HT-29 (cell line): ENCODE data around the gene EVPLL. TPM values are rescaled to one million over a fixed set of nuclear protein-coding genes. Genes with fewer than 3 reads are reported as not detected.
A peak's percentile ranks its signal among the peaks of the same experiment; 100 is the strongest.
"Not testable (repeated sequence)": the region's sequence is repeated elsewhere in the genome, so short reads cannot be mapped to it uniquely, and the experiment has no call there.

Source experiments
- DNase-seq: peaks from one replicate; pipeline ENCODE4 v3.0.0-alpha.2; 2015; ENCODE audit warnings: low spot score
- total RNA-seq: library from RNA; depleted of rRNA; stranded (reverse); fragments of >200 nt; shearing (Covaris generic); gene quantifications from 2 replicates; pipeline ENCODE4 v1.2.3, GENCODE V29; 2014

The EVPLL gene
- total RNA-seq, 1 experiment from 2014 or later = 0.13 TPM

- peak; percentile 19 for DNase-seq
Observed at GRCh38 chr17:18379246-18380146, 1.9 kb downstream of the EVPLL start.

- no peak for DNase-seq
Observed at GRCh38 chr17:18380471-18381157, 3.0 kb downstream of the EVPLL start.

- no peak for DNase-seq
Observed at GRCh38 chr17:18381158-18381952, 3.8 kb downstream of the EVPLL start.

DNA sequence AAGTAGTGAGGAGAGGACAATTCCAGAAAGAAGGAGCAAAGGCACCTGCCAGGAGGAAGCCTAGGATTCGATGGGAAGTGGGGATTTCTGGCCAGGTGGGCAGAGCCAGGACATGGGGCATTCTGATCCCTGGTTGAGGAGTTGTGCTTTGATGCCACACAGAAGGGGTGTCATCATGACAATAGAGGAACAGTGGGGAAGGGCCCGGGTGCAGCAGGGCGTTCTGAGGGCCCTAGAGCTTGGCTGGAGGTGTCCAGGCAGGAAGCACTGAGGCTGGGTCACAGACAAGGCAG lies 4.3 kb downstream of the EVPLL start:
- DNase-seq = no peak

- DNase-seq = no peak
Observed at GRCh38 chr17:18382441-18383078, 5.0 kb downstream of the EVPLL start.

- DNase-seq = not testable (repeated sequence)
Observed at GRCh38 chr17:18383079-18383481, 5.5 kb downstream of the EVPLL start.

DNA sequence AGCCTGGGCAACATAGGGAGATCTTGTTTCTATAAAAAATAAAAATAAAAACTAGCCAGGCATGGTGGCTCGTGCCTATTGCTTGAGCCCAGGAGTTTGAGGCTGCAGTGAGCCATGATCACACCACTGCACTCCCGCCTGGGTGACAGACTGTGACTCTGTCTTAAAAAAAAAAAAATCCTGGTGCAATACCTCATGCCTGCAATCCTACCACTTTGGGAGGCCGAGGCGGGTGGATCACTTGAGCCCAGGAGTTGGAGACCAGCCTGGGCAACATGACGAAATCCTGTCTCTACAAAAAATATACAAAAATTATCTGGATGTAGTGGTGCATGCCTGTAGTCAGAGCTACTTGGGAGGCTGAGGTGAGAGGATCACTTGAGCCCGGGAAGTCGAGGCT lies 6.7 kb downstream of the EVPLL start:
- not testable (repeated sequence) for DNase-seq

- DNase-seq = not testable (repeated sequence)
Observed at GRCh38 chr17:18387583-18387982, 10.0 kb downstream of the EVPLL start.

- not testable (repeated sequence) for DNase-seq
Observed at GRCh38 chr17:18388266-18388665, 10.7 kb downstream of the EVPLL start.

- not testable (repeated sequence) for DNase-seq
Observed at GRCh38 chr17:18388728-18389127, 11.2 kb downstream of the EVPLL start.

GRCh38 chr17:18401872-18402590 lies 24.5 kb downstream of the EVPLL start:
- DNase-seq = not testable (repeated sequence)

DNA sequence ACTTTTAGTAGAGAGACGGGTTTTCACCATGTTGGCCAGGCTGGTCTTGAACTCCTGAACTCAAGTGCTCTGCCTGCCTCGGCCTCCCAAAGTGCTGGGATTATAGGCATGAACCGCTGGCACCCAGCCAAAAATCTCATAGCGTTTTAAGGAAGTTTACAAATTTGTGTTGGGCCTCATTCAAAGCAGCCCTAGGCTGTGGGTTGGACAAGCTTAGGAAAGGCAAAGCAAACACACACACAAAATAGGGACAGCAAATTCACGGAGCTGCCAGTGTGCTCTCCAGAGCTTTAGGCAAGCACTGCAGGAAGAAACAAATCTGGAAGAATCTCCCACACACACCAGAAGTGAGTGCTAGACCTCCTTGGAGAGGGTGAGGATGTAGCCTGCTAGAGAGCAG lies 25.6 kb downstream of the EVPLL start:
- not testable (repeated sequence) for DNase-seq

- not testable (repeated sequence) for DNase-seq
Observed at GRCh38 chr17:18403604-18404003, 26.0 kb downstream of the EVPLL start.

DNA sequence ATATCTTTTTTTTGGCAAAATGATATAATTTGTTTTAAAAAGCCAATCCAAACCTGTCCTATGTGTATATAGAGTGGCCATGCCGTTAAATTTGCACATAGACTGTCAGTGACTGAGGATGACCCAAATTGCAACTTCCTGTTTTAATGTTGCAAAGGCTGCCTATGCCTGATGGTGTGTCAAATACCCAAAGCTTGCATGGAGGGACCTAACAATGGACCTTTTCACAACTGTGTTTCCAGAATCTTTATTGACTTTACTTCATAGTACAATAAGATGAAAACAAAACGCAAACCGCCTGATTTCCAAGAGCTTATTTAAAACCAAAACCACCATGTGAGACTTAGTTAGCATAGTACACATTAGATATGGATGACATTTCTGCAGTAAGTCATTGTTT lies 31.3 kb downstream of the EVPLL start:
- DNase-seq = not testable (repeated sequence)

GRCh38 chr17:18409321-18409720 lies 31.7 kb downstream of the EVPLL start:
- not testable (repeated sequence) for DNase-seq

GRCh38 chr17:18410736-18411135 lies 33.2 kb downstream of the EVPLL start:
- not testable (repeated sequence) for DNase-seq

DNA sequence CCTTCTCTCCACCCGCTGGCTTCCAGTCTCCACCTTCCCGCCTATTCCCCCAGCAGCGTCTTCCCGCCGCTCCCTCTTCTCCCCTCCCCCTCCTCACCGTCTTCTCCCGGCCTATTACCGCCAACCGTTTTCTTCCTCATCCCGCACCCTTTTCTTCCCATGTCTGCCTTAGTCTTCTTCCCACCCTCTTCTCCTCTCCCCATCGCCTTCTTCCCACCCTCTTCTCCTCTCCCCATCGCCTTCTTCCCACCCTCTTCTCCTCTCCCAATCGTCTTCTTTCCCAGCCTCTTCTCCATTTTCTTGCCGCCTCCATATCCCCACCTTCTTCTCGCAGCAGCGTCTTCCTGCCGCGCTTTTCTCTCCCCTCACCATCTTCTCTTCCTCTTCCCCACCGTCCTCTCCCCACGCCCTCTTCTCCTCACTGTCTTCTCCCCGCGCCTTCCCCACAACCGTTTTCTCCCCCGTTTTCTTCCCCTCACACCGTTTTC lies 33.8 kb downstream of the EVPLL start:
- DNase-seq = not testable (repeated sequence)

DNA sequence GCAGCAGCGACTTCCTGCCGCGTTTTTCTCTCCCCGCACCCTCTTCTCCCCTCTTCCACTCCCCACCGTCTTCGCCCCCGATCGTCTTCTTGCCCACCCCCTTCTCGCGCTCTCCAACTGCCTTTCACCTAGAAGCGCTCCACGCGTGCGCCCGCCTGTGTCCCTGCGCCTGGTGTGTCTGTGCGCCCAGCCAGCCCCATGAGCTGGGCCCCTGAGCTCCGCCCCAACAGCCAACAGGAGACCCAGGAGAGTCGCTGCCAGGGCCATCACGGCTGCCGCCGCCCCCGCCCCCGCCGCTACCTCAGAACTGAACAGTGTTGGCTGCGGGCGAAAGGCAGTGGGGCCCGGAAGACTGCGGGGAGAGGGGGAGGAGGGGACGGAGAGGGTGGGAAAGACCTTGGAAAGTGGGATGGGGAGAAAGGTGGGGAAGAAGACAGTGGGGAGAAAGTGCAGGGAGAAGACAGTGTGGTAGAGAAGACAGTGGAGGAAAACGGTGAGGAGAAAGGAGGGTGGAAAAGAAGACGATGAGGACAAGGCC lies 34.5 kb downstream of the EVPLL start:
- not testable (repeated sequence) for DNase-seq

- DNase-seq = not testable (repeated sequence)
Observed at GRCh38 chr17:18421521-18421920, 43.9 kb downstream of the EVPLL start.

- DNase-seq = not testable (repeated sequence)
Observed at GRCh38 chr17:18422464-18422863, 44.9 kb downstream of the EVPLL start.
